Adrenal gland (tissue), 12 donors: Measurements from ENCODE around the gene KCNK5. TPM values are rescaled to one million over a fixed set of nuclear protein-coding genes. Genes with fewer than 3 reads are reported as not detected.

Source experiments
- DNase-seq, 7 donors: peaks; one replicate each; pipeline ENCODE4 v3.0.0-alpha.2; 2019 to 2020
- H3K27ac ChIP-seq, 5 donors: fragments of 200-600 bp; sonication (generic) in 4 of 5; 1 replicate in 3 of 5; 2 replicates in 2 of 5; pipeline versions ENCODE4 v1.5.1 to v1.8.0; 2016 to 2020; ENCODE audit warnings: mild to moderate bottlenecking in 1 of 5
- H3K27me3 ChIP-seq: fragments of 200-600 bp; 2 replicates; pipeline ENCODE4 v1.8.0; 2021
- H3K36me3 ChIP-seq, 2 donors: fragments of 200-600 bp; replicated peaks in 1 of 2; 1 replicate in 1 of 2; 2 replicates in 1 of 2; pipeline versions ENCODE4 v1.5.1 to v1.8.0; 2018 to 2022
- H3K4me1 ChIP-seq, 2 donors: fragments of 200-600 bp; replicated peaks in 1 of 2; 1 replicate in 1 of 2; 2 replicates in 1 of 2; pipeline versions ENCODE4 v1.5.1 to v1.8.0; 2018 to 2021
- H3K4me3 ChIP-seq, 4 donors: fragments of 200-600 bp; sonication (generic) in 3 of 4; one replicate each; pipeline ENCODE4 v1.5.1; 2016 to 2018
- H3K9me3 ChIP-seq, 3 donors: fragments of 200-600 bp; sonication (generic) in 1 of 3; replicated peaks in 1 of 3; 1 replicate in 2 of 3; 2 replicates in 1 of 3; pipeline versions ENCODE4 v1.5.1 to v1.8.0; 2016 to 2021
- CTCF ChIP-seq, 6 experiments: fragments of 450-650 bp in 4 of 6; fragments of 200-600 bp in 2 of 6; sonication (generic) in 1 of 6; IDR thresholded peaks; 1 replicate in 5 of 6; 2 replicates in 1 of 6; pipeline versions ENCODE4 v1.5.1 to v1.8.0; 2016 to 2021; ENCODE audit warnings: antibody characterized with exemption in 6 of 6, mild to moderate bottlenecking in 2 of 6, moderate library complexity in 1 of 6
- POLR2A ChIP-seq, 2 donors: fragments of 450-650 bp; IDR thresholded peaks; one replicate each; pipeline ENCODE4 v1.6.1; 2017; ENCODE audit warnings: antibody characterized with exemption in 2 of 2, mild to moderate bottlenecking in 2 of 2, moderate library complexity in 1 of 2
- WGBS, 4 donors: extraction: QIAGEN DNeasy Blood & Tissue Kit in 2 of 4; methylation state at CpG; one replicate each; pipeline versions ENCODE4 v1.1.5 to v1.1.7; 2013 to 2017; 5-methylcytosine and 5-hydroxymethylcytosine counted together
- intact Hi-C, 2 donors: fragments of 100-400 bp; cut with DNase I; formaldehyde crosslinking; loops; one replicate each; pipeline versions ENCODE4 v1.14.1 to v1.15.0; 2022 to 2023
- polyA plus RNA-seq, 3 donors: library from polyadenylated mRNA; stranded (reverse); fragments of 200-250 nt in 2 of 3; fragments of 350-450 nt in 1 of 3; fragmentation: Illumina TruSeq in 1 of 3; extraction: RNeasy Lipid Tissue Mini Kit (QIAGEN cat#74804) in 1 of 3; gene quantifications; one replicate each; pipeline ENCODE4 v1.2.3, GENCODE V29; 2013 to 2014
- total RNA-seq, 9 donors: library from RNA; depleted of rRNA in 4 of 9; stranded (reverse); fragments of >200 nt in 4 of 9; fragments of 120-200 nt in 1 of 9; fragmentation: NEBNext Ultra II Directional in 1 of 9; extraction: Animal tissue kit (Norgen Biotek cat#: 25700) in 1 of 9; gene quantifications; one replicate each; pipeline versions ENCODE4 v1.1.0 to v1.2.4, GENCODE V29; 2013 to 2023
- donor health status: healthy with polysubstance abuse.
- donor health status: Bipolar disorder and iron deficiency.
- donor health status: DM: yes; HTN: yes; CAD: no.
- donor health status: DM: no; HTN: no; CAD: no.
- donor health status: DM: no; HTN: no; CAD: no.
- donor health status: DM: yes; HTN: yes; CAD: no.

Gene KCNK5
- total and polyA plus RNA-seq, 12 donors = 0.26 to 57.1 (median 1.0) TPM

- Histone ChIP-seq H3K27ac (no peak overlapping the region), H3K36me3 (no peaks in the 10 kb centered on the region), H3K4me1 (no peaks in the 10 kb centered on the region), H3K9me3 (no peaks in the 10 kb centered on the region), H3K4me3 (no peak overlapping the region), H3K27me3 (peaks cover 17% of the 10 kb centered on the region)
- WGBS, 4 donors = 83 to 88% (median 86%) methylated on average over 6 of the region's 6 CpGs
- no peak for DNase-seq
- TF ChIP-seq POLR2A (IDR thresholded peaks at IDR 0.05) (no peak), CTCF (IDR thresholded peaks at IDR 0.05) (no peak)
- intact Hi-C loops = no loop called here
These were observed 75.4 kb downstream of the KCNK5 start for GRCh38 chr6:39153766-39154397.

- Histone ChIP-seq H3K36me3 (no peaks in the 10 kb centered on the region), H3K4me3 (no peak overlapping the region), H3K9me3 (no peaks in the 10 kb centered on the region), H3K27me3 (peaks cover 7% of the 10 kb centered on the region), H3K27ac (no peak overlapping the region), H3K4me1 (no peaks in the 10 kb centered on the region)
- intact Hi-C loops = no loop called here
- no peak for TF ChIP-seq CTCF (IDR thresholded peaks at IDR 0.05)
- no peak for DNase-seq
- WGBS, 4 donors = 51 to 61% (median 54%) methylated on average over 5 of the region's 5 CpGs
These were observed 77.0 kb downstream of the KCNK5 start for GRCh38 chr6:39152262-39152661.

- peaks cover 7% of the 10 kb centered on the region for H3K27me3 ChIP-seq
- TF ChIP-seq POLR2A (IDR thresholded peaks at IDR 0.05) = no peak
These were observed 78.1 kb downstream of the KCNK5 start for GRCh38 chr6:39151211-39151610.

GRCh38 chr6:39144481-39145173, 84.6 kb downstream of the KCNK5 start:
- H3K27me3 ChIP-seq = peaks cover 3% of the 10 kb centered on the region
- 58 to 75% (median 69%) methylated on average over 1 of the region's 1 CpG for whole genome bisulfite sequencing, 4 donors
- H3K4me1 ChIP-seq = no peaks in the 10 kb centered on the region
- DNase-seq = no peak
- H3K4me3 ChIP-seq = no peak overlapping the region
- no peak overlapping the region for H3K27ac ChIP-seq
- intact Hi-C loops = no loop called here
- no peaks in the 10 kb centered on the region for H3K9me3 ChIP-seq
- no peak for TF ChIP-seq CTCF (IDR thresholded peaks at IDR 0.05)
- no peak for TF ChIP-seq POLR2A (IDR thresholded peaks at IDR 0.05)
- H3K36me3 ChIP-seq = no peaks in the 10 kb centered on the region

More at GRCh38 chr6:39151211-39151610, 78.1 kb downstream of the KCNK5 start:
- intact Hi-C loops = no loop called here
- Histone ChIP-seq H3K36me3 (no peaks in the 10 kb centered on the region), H3K4me3 (no peak overlapping the region), H3K27ac (no peak overlapping the region), H3K9me3 (no peaks in the 10 kb centered on the region), H3K4me1 (no peaks in the 10 kb centered on the region)
- WGBS, 4 donors = 48 to 66% (median 57%) methylated on average over 3 of the region's 3 CpGs
- DNase-seq = no peak
